Measurements from ENCODE around the gene MDGA2. TPM values are rescaled to one million over a fixed set of nuclear protein-coding genes. Genes with fewer than 3 reads are reported as not detected.
"Not testable (repeated sequence)": the region's sequence is repeated elsewhere in the genome, so short reads cannot be mapped to it uniquely, and the experiment has no call there.

MDGA2 gene
- total RNA-seq, 4 donors from 2014 or later: 0.16 TPM; not detected in 3

GRCh38 chr14:46920542-46920941 is 754.9 kb downstream of the MDGA2 start:
- TF ChIP-seq CTCF (IDR thresholded peaks at IDR 0.05): no peak
- DNase-seq (ENCODE audit: low spot score) (no peak), ATAC-seq (ENCODE audit: low FRiP score) (no peak)

DNA sequence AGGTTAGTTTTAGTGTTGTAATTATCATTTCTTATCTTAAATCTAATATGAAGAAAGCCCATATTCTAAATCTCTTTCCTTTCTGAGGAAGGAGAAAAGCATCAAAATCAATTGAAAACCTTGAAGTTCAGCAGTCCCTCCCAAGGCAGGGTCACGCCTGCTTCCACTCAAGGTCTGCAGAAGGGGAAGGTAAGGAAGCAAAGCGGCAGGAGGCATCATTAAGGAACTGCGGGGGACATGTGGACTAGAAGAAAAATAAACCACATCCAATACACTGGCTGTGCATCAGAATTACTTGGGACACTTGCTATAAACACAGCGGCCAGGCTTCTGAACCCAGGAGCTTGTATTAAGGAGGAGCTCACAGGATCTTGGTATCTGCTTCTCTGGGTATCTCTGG is 759.9 kb downstream of the MDGA2 start:
- ATAC-seq (ENCODE audit: low FRiP score); DNase-seq (ENCODE audit: low spot score): not testable (repeated sequence)

DNA sequence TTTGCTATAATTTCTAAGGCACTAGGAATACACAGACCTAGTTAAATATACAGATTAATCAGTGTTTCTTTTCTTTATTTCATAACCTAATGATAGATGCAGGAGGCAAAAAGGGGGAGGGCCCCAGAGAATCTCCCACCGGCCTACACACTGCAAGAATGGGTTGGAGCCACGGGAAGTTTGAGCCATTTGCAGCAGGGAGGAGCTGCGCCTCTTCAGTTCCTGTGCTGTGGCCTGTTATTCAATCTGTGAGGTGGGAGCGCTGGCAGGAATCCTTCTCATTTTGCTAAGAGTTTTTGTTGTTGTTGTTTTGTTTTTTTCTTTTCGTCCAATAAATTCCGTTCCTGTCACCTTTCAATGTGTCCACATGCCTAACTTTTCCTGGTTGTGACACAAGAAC is 772.6 kb downstream of the MDGA2 start:
- DNase-seq (ENCODE audit: low spot score): no peak
- no peak for ATAC-seq (ENCODE audit: low FRiP score)
- TF ChIP-seq CTCF (IDR thresholded peaks at IDR 0.05): no peak

DNA sequence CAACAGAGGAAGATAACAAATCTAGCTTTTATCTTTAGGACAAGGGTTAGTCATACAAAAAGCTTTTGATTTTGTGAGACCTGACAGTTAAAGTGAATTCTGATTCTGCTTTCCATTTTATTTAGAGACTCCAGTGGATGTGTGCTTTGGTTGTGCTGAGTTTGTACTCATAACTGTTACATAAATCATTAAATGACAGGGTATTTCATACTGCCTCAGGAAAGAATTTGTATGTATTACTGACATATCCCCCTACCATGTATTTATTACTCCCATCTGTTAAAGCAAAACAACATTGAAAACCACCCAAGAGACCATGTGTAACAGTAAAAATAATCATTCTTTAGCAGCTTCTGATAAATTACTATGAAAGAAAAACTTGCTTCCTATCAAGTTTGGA is 780.9 kb downstream of the MDGA2 start:
- DNase-seq (ENCODE audit: low spot score) (no peak), ATAC-seq (ENCODE audit: low FRiP score) (no peak)
- TF ChIP-seq CTCF (IDR thresholded peaks at IDR 0.05): no peak

DNA sequence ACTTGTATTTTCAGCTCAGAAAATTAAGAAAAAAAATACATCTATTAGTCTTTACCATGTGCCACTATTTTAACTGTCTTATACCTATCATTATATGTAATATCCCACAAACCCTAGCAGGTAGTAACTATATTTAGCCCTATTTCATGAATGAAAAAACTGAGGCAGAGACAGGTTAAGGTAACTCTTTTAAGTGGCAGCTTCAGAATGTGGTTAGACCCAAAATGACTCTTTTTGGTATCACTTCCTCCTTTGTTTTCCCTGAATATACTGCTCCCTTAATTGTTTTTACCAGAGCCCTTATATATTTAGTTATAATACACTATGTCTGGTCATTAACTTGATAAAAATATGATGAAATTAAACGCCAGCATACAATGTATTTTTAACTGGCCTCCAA is 788.3 kb downstream of the MDGA2 start:
- TF ChIP-seq CTCF (IDR thresholded peaks at IDR 0.05): no peak
- DNase-seq (ENCODE audit: low spot score) (no peak), ATAC-seq (ENCODE audit: low FRiP score) (no peak)

DNA sequence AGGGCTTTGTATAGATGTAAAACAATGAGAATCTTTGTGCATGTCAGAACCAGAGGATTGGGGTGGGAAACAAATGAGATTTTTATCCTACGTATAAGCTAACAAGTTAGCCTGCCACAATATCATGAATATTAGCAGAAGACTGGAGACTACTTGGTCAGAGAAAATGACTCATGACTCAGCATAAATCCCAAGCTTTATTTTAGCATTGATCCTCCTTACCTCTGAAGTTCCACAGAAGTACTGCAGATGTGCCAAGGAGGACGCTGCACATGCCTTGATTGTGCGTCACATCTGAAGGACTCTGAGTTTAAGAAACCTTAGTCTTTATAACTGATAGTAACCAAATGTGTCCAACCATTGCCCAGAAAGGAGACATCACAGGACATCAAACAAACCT is 789.8 kb downstream of the MDGA2 start:
- DNase-seq (ENCODE audit: low spot score) (no peak), ATAC-seq (ENCODE audit: low FRiP score) (no peak)

GRCh38 chr14:46861753-46862152 is 813.7 kb downstream of the MDGA2 start:
- no peak for ATAC-seq (ENCODE audit: low FRiP score)
- no peak for DNase-seq (ENCODE audit: low spot score)
- no peak for TF ChIP-seq CTCF (IDR thresholded peaks at IDR 0.05)

More for the DNA sequence above, 789.8 kb downstream of the MDGA2 start:
- no peak for TF ChIP-seq CTCF (IDR thresholded peaks at IDR 0.05)

All from omental fat pad (tissue), 4 donors.